Measurements from ENCODE around the gene FGF12.

The FGF12 gene

GRCh38 chr3:192482809-192483208 lies 244.5 kb downstream of the FGF12 start:
- no peak for DNase-seq (ENCODE audit: insufficient read length, low spot score)
- FAIRE-seq, result no peak
- TF ChIP-seq CTCF (IDR thresholded peaks at IDR 0.05; ENCODE audit: insufficient read depth, missing control alignments), result no peak

- TF ChIP-seq CTCF (IDR thresholded peaks at IDR 0.05; ENCODE audit: insufficient read depth, missing control alignments), result no peak
- FAIRE-seq (no peak), DNase-seq (ENCODE audit: insufficient read length, low spot score) (no peak)
Measured at GRCh38 chr3:192482391-192482790, 244.9 kb downstream of the FGF12 start.

- no peak for FAIRE-seq
- no peak for DNase-seq (ENCODE audit: insufficient read length, low spot score)
- TF ChIP-seq CTCF (IDR thresholded peaks at IDR 0.05; ENCODE audit: insufficient read depth, missing control alignments), result no peak
Measured at GRCh38 chr3:192481638-192482037, 245.7 kb downstream of the FGF12 start.

DNA sequence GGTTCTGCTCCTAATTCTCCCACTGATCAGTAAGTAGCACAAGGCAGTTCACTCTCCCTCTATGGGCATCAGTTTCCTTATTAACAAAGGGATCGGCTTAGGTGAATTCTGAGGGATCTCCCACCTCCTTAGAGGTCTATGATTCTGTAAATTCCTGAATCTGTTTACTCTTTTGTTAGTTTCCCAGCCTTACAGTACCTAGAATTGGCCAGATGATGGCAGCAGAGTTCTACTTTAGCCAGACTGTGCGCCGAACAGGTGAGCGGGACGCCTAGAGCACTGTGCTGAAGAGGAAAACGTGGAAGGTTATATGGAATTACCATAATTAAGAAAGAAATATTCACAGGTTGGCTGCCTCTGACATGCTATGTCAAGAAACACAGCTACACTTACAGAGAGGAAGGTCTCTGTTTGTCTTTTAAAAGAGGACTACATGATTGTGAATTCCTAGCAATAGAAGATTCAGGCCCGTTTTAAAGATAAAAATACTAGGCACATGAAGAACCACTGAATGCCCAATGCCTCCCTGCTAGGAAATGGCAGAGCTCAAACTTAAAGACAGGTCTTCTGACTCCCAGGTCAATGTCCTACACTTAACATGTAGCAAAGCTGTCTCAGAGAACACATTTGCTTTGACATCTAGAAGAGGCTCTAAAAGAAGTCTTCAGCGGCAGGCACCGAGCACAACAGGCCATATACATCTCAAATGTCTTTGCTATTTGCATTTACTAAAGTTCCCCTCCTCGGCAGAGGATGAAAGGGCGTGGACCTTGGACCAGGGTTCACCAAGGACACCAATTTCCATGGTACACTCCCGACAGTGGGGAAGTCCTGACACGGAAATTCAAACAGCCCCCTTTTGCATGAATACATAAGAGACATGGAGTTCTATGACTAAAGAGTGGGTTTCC lies 259.9 kb downstream of the FGF12 start:
- peak; percentile 51 for FAIRE-seq
- TF ChIP-seq CTCF (IDR thresholded peaks at IDR 0.05; ENCODE audit: insufficient read depth, missing control alignments), result peak; percentile 94
- DNase-seq (ENCODE audit: insufficient read length, low spot score), result no peak

DNA sequence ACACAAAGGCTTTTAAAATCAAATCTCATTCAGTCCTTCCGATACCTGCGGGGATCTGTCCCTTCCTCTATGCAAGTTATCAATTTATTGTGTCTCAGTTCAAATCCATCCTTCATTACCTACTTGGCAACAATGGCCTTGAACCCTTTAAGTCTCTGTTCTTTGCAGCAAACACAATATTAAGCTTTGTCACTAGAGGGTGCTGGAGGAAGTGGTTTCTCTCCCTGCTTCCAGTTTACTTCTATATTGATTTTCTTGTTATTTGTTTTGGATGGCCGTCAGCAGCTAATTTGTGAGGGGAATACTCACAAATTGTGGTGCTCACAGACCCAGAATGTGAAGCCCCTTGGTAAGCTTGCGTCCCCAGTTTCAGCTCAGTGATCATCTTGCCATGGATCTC lies 278.3 kb downstream of the FGF12 start:
- no peak for FAIRE-seq
- peak; percentile 9 for TF ChIP-seq CTCF (IDR thresholded peaks at IDR 0.05; ENCODE audit: insufficient read depth, missing control alignments)
- DNase-seq (ENCODE audit: insufficient read length, low spot score), result no peak

DNA sequence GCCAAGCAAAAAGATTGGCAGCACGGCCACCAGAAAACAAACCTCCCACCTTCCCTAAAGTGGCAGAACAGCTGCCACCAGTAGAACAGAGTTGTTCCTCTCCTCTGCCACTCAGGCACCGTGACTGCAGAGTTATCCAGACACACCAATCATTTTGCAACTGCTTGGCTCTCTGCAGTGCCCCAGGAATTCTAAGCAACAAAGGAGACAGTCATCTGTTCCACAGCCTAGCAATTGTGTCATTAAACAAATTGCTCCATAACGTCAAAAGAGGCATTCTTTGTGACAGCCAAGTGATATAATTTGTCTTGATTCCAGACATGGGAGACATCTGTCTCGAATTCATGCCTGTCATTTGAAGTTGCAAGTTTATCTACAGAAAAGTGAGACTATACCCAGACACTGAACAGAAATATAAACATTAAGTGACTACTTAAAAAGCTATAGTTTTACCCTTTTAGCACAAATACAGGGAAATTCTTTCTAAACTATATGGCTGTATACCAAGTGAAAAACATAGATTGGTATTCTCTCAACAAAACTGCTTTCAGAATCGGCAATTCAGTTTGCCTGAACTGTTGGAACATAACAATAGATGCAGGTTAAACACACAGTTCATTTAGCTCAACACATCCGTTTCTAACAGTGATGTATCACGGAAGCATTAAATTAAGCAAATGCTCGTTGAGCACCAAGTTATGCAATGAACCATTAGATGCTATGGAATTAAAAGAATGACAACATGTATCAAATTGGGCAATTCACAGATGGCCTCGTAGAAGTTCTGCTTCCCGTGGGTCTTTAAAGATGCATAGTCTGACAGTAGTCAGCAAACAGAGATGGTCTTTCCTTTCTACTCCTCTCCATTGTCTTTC lies 281.3 kb downstream of the FGF12 start:
- no peak for TF ChIP-seq CTCF (IDR thresholded peaks at IDR 0.05; ENCODE audit: insufficient read depth, missing control alignments)
- DNase-seq (ENCODE audit: insufficient read length, low spot score) (no peak), FAIRE-seq (no peak)
